ENCODE data around the gene PDE9A. TPM values are rescaled to one million over a fixed set of nuclear protein-coding genes. Genes with fewer than 3 reads are reported as not detected.

PDE9A gene
- total and polyA plus RNA-seq, 2 donors (not counting 1 experiment from before 2014, with no cell fraction given): 0.34 to 5.8 TPM

DNA sequence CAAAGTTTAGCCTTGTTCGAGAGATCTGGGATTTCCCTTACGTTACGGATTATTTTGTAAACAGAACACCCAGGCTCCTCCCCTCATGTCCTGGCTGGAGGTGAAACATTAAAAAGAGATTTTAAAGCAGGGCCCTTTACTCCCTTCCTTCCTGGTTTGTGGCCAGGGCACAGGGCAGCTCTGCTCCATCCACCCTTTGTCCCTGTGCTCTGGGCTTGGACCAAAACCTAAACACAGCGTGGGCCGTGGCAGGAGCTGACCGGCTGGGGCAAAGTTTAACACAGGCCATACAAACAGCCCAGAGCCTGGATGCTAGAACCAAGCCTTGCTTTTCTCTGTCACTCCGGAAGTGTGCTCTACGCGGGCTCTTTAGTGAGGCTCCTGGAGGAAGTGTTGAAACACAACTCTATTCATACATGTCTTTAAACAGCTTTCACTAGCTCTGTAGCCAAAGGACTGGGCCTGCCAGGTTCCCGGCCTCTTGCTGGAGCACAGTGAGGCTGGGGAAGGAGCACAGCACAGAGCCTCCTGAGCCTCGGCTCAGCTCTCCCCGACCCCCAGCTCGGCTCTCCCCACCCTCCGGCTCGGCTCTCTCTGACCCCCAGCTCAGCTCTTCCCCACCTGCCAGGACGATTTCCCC is 84.7 kb downstream of the PDE9A start:
- H3K36me3 ChIP-seq (replicated peaks in 1 of 2; ENCODE audit: control extremely low read depth in 1 of 2, control insufficient read depth in 1 of 2, extremely low read depth in 1 of 2, insufficient read depth in 2 of 2, low read length in 1 of 2): no peaks in the 10 kb centered on the region
- H4K20me1 ChIP-seq (ENCODE audit: control insufficient read depth, insufficient read depth, low read length, poor library complexity, severe bottlenecking): no peaks in the 10 kb centered on the region
- DNase-seq (peak; percentile 23), ATAC-seq (ENCODE audit: low read depth) (peak; percentile 80)
- H3K27me3 ChIP-seq (replicated peaks in 1 of 4; ENCODE audit: control extremely low read depth in 1 of 4, control insufficient read depth in 3 of 4, insufficient read depth in 4 of 4, low read length in 3 of 4): no peaks in the 10 kb centered on the region
- TF ChIP-seq, protein P1, sequence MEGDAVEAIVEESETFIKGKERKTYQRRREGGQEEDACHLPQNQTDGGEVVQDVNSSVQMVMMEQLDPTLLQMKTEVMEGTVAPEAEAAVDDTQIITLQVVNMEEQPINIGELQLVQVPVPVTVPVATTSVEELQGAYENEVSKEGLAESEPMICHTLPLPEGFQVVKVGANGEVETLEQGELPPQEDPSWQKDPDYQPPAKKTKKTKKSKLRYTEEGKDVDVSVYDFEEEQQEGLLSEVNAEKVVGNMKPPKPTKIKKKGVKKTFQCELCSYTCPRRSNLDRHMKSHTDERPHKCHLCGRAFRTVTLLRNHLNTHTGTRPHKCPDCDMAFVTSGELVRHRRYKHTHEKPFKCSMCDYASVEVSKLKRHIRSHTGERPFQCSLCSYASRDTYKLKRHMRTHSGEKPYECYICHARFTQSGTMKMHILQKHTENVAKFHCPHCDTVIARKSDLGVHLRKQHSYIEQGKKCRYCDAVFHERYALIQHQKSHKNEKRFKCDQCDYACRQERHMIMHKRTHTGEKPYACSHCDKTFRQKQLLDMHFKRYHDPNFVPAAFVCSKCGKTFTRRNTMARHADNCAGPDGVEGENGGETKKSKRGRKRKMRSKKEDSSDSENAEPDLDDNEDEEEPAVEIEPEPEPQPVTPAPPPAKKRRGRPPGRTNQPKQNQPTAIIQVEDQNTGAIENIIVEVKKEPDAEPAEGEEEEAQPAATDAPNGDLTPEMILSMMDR (IDR thresholded peaks at IDR 0.05): no peak
- no peak for TF ChIP-seq EZH2 (IDR thresholded peaks at IDR 0.05; ENCODE audit: borderline replicate concordance, insufficient read depth, low read depth, low read length, poor library complexity, severe bottlenecking)
- peaks cover 0 to 4% (median 0%) of the 10 kb centered on the region in 3 donors for H3K9me3 ChIP-seq (ENCODE audit: control extremely low read depth in 1 of 3, control insufficient read depth in 2 of 3, insufficient read depth in 1 of 3, low read length in 2 of 3)
- peaks cover 9 to 10% of the 10 kb centered on the region in 2 donors for H3K4me1 ChIP-seq (ENCODE audit: control insufficient read depth in 2 of 2, insufficient read depth in 2 of 2, low read length in 2 of 2)
- ChIA-PET POLR2A (interaction anchor here (0.6 to 2.2 kb wide), 3 partner anchors 9 to 94 kb away, joined by 3 to 4 read pairs (median 4); no protein-coding TSS in a partner anchor), CTCF (interaction anchor here (0.9 to 1.2 kb wide), 4 partner anchors 8 to 144 kb away, joined by 3 read pairs; partner anchors contain the start of gene PDE9A)
- peak overlapping the region; percentile 97 for H3K27ac Mint-ChIP-seq
- H3K9me3 Mint-ChIP-seq (ENCODE audit: insufficient read depth): no peaks in the 10 kb centered on the region
- H3K4me3 ChIP-seq (ENCODE audit: control extremely low read depth in 1 of 5, extremely low read depth in 1 of 5, insufficient read depth in 1 of 5, low read depth in 2 of 5, low read length in 4 of 5): peak overlapping the region in 3 of 5 experiments; percentile 12 to 34 (median 21)
- peak overlapping the region; percentile 48 to 76 for H3K27ac ChIP-seq (ENCODE audit: low read length in 2 of 2)
- H3K27me3 Mint-ChIP-seq: no peaks in the 10 kb centered on the region
- H3K4me3 Mint-ChIP-seq: peak overlapping the region; percentile 77
- H3K79me2 ChIP-seq (ENCODE audit: control insufficient read depth, insufficient read depth, low read length): no peaks in the 10 kb centered on the region
- peak overlapping the region; percentile 92 for H2AFZ ChIP-seq (ENCODE audit: insufficient read depth, low read depth, low read length, poor library complexity, severe bottlenecking)
- WGBS (ENCODE audit: insufficient coverage): 4% methylated on average over 7 of the region's 16 CpGs
- peak overlapping the region; percentile 34 for H3K9ac ChIP-seq (ENCODE audit: low read length)
- H3K4me2 ChIP-seq (replicated peaks; ENCODE audit: low read depth, low read length, poor library complexity, severe bottlenecking): peak overlapping the region; percentile 70
- intact Hi-C loops (cut with micrococcal nuclease): loop anchor here (10.0 kb wide), 1 partner anchor 77 kb away; no protein-coding TSS in a partner anchor
- H3K4me1 Mint-ChIP-seq: peaks cover 14% of the 10 kb centered on the region
